ENCODE results near the gene PLXNA1. TPM values are rescaled to one million over a fixed set of nuclear protein-coding genes. Genes with fewer than 3 reads are reported as not detected.

PLXNA1 gene
- total and polyA plus RNA-seq, 9 of the 15 experiments (the other 6 are each of a cell fraction or from before 2014, with no cell fraction given): 0.23 to 59.9 (median 16.8) TPM

DNA sequence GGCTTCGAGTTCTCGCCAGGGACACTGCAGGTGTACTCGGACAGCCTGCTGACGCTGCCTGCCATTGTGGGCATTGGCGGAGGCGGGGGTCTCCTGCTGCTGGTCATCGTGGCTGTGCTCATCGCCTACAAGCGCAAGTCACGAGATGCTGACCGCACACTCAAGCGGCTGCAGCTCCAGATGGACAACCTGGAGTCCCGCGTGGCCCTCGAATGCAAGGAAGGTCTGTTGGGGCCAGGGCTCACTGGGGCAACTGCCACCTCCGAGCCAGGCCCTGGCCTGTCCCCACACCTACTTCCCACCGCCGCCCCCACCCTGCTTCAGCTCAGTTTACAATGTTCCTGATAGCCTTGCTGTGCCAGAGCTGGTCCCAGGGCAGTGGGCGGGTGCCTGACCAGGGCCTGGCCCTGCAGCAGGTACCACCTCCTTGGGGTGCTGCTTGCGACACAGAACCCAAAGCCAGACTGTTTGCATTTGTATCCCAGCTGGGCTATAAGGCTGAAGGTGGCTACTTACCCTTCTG is 35.5 kb downstream of the PLXNA1 start:
- no TSS peak for BruUV-seq (replicated peaks)
- WGBS (ENCODE audit: insufficient coverage, low coverage, missing lambda C conversion rate): 98% methylated on average over 7 of the region's 20 CpGs
- POLR2A ChIA-PET: interaction anchor here (0.7 to 0.8 kb wide), 2 partner anchors 26 to 350 kb away, joined by 3 read pairs; no protein-coding TSS in a partner anchor

DNA sequence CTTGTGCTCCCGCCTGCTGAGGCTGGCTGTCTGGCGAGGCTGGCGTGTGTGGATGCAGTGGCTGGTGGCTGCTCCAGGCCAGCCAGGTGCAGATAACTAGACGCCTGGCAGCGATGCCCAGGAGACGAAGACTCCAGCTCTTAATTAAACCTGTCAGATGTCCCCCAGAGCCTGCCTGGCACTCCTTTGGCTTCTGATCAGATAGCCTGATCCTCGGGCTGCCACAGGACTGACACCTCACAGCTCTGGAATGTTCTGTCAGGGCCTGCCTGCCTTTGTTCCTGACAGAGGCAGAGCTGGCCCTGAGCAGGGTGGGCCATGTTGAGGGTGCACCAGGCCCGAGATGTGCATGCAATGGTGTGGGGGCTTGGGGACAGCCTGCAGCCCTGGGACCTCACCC is 36.5 kb downstream of the PLXNA1 start:
- no peak overlapping the region for H3K27ac ChIP-seq (ENCODE audit: extremely low read depth, low read depth, low read length)
- in situ Hi-C loops (cut with MboI): no loop called here
- FAIRE-seq (no peak), ATAC-seq (no peak), DNase-seq (ENCODE audit: extremely low read depth in 1 of 4, low spot score in 3 of 4) (no peak)
- TF ChIP-seq, protein P1, sequence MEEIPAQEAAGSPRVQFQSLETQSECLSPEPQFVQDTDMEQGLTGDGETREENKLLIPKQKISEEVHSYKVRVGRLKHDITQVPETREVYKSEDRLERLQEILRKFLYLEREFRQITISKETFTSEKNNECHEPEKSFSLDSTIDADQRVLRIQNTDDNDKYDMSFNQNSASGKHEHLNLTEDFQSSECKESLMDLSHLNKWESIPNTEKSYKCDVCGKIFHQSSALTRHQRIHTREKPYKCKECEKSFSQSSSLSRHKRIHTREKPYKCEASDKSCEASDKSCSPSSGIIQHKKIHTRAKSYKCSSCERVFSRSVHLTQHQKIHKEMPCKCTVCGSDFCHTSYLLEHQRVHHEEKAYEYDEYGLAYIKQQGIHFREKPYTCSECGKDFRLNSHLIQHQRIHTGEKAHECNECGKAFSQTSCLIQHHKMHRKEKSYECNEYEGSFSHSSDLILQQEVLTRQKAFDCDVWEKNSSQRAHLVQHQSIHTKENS (CRISPR knock-in tag; IDR thresholded peaks at IDR 0.05): no peak
- TF ChIP-seq FOXK1 (CRISPR knock-in tag; IDR thresholded peaks at IDR 0.05; ENCODE audit: borderline replicate concordance): no peak
- no peak for TF ChIP-seq CXXC5 (CRISPR knock-in tag; IDR thresholded peaks at IDR 0.05)
- no peak for TF ChIP-seq HMGN3 (IDR thresholded peaks at IDR 0.05; ENCODE audit: borderline replicate concordance, extremely low read depth, insufficient read length, low read depth, low read length)
- TF ChIP-seq SRSF9 (IDR thresholded peaks at IDR 0.05; ENCODE audit: borderline replicate concordance, low read depth, low read length): no peak
- no peak for TF ChIP-seq CBFA2T3 (IDR thresholded peaks at IDR 0.05)
- no peak for TF ChIP-seq FUS (optimal IDR thresholded peaks at IDR 0.05; ENCODE audit: low read depth, low read length)
- TF ChIP-seq HNRNPH1 (optimal IDR thresholded peaks at IDR 0.05; ENCODE audit: low read depth, low read length): no peak
- H3K36me3 ChIP-seq (ENCODE audit: control insufficient read depth, insufficient read depth, low read length): peaks cover 79% of the 10 kb centered on the region; the same call in 2 of the 3 replicates
- H3K4me3 ChIP-seq: no peak overlapping the region
- H3K27me3 ChIP-seq (ENCODE audit: control insufficient read depth in 2 of 2, insufficient read depth in 2 of 2, low read length in 2 of 2): no peaks in the 10 kb centered on the region
- no peak overlapping the region for H2AFZ ChIP-seq (ENCODE audit: low read depth, low read length)
- H3K9ac ChIP-seq (ENCODE audit: insufficient read depth in 1 of 2, low read depth in 2 of 2, low read length in 2 of 2): no peak overlapping the region
- no TSS peak for BruUV-seq (replicated peaks)
- H3K4me2 ChIP-seq (ENCODE audit: insufficient read depth, low read length): no peak overlapping the region
- no peaks in the 10 kb centered on the region for H3K79me2 ChIP-seq (ENCODE audit: control insufficient read depth, insufficient read depth, low read length)
- intact Hi-C loops (cut with micrococcal nuclease): no loop called here
- POLR2A ChIA-PET: interaction anchor here (0.8 kb wide), 1 partner anchor 8 kb away, joined by 3 read pairs; no protein-coding TSS in a partner anchor
- H3K4me1 ChIP-seq (replicated peaks in 1 of 2; ENCODE audit: control insufficient read depth in 2 of 2, insufficient read depth in 2 of 2, low read length in 2 of 2): peaks cover 0 to 3% of the 10 kb centered on the region in 2 experiments; a peak in 2 of 5 replicates
- CTCF ChIA-PET (ENCODE audit: low intra/inter-chr PET ratio): no interaction called here
- WGBS (ENCODE audit: insufficient coverage, low coverage, missing lambda C conversion rate): 97% methylated on average over 6 of the region's 8 CpGs
- H3K9me1 ChIP-seq (ENCODE audit: control insufficient read depth, insufficient read depth, low read length): no peaks in the 10 kb centered on the region
- no peaks in the 10 kb centered on the region for H3K9me3 ChIP-seq (replicated peaks; ENCODE audit: control insufficient read depth, insufficient read depth, low read depth, low read length)
- no peaks in the 10 kb centered on the region for H4K20me1 ChIP-seq (replicated peaks; ENCODE audit: control insufficient read depth, insufficient read depth, low read length)

More for the DNA sequence above, 35.5 kb downstream of the PLXNA1 start:
- CTCF ChIA-PET (ENCODE audit: low intra/inter-chr PET ratio): no interaction called here
- FAIRE-seq (no peak), ATAC-seq (no peak), DNase-seq (ENCODE audit: extremely low read depth in 1 of 4, low spot score in 3 of 4) (no peak)
- Histone ChIP-seq H3K4me2 (ENCODE audit: insufficient read depth, low read length) (no peak overlapping the region), H3K36me3 (ENCODE audit: control insufficient read depth, insufficient read depth, low read length) (peaks cover 88% of the 10 kb centered on the region; the same call in 2 of the 3 replicates), H3K79me2 (ENCODE audit: control insufficient read depth, insufficient read depth, low read length) (no peaks in the 10 kb centered on the region), H3K9me3 (replicated peaks; ENCODE audit: control insufficient read depth, insufficient read depth, low read depth, low read length) (no peaks in the 10 kb centered on the region), H3K9me1 (ENCODE audit: control insufficient read depth, insufficient read depth, low read length) (no peaks in the 10 kb centered on the region), H2AFZ (ENCODE audit: low read depth, low read length) (no peak overlapping the region), H3K4me1 (replicated peaks in 1 of 2; ENCODE audit: control insufficient read depth in 2 of 2, insufficient read depth in 2 of 2, low read length in 2 of 2) (peaks cover 0 to 3% of the 10 kb centered on the region in 2 experiments; a peak in 2 of 5 replicates), H3K9ac (ENCODE audit: insufficient read depth in 1 of 2, low read depth in 2 of 2, low read length in 2 of 2) (no peak overlapping the region), H3K4me3 (no peak overlapping the region), H3K27ac (ENCODE audit: extremely low read depth, low read depth, low read length) (no peak overlapping the region), H3K27me3 (ENCODE audit: control insufficient read depth in 2 of 2, insufficient read depth in 2 of 2, low read length in 2 of 2) (no peaks in the 10 kb centered on the region), H4K20me1 (replicated peaks; ENCODE audit: control insufficient read depth, insufficient read depth, low read length) (no peaks in the 10 kb centered on the region)
- intact Hi-C loops (cut with micrococcal nuclease) (no loop called here), in situ Hi-C loops (cut with MboI) (no loop called here)
- TF ChIP-seq PYGO2 (tag; IDR thresholded peaks at IDR 0.05) (no peak), POLR2G (IDR thresholded peaks at IDR 0.05; ENCODE audit: low read depth, low read length) (0 out of 2 replicates have a peak, but pooled peaks have one; percentile 14), ZNF57 (CRISPR knock-in tag; IDR thresholded peaks at IDR 0.05) (no peak), ZNF75A (CRISPR knock-in tag; IDR thresholded peaks at IDR 0.05) (no peak)

All from K562 (cell line).